Hepatocyte (in vitro differentiated cells): ENCODE results near the gene POLR2L. TPM values are rescaled to one million over a fixed set of nuclear protein-coding genes. Genes with fewer than 3 reads are reported as not detected.

Experiments used
- DNase-seq: peaks from one replicate; pipeline ENCODE4 v3.0.0-alpha.2; 2016; ENCODE audit warnings: low spot score
- H2AFZ ChIP-seq: fragments of 200-600 bp; sonication (generic); 2 replicates; pipeline ENCODE4 v1.6.0; 2016; ENCODE audit warnings: antibody characterized with exemption, mild to moderate bottlenecking
- H3K27ac ChIP-seq: fragments of 200-600 bp; sonication (generic); 2 replicates; pipeline ENCODE4 v1.5.1; 2016; ENCODE audit warnings: mild to moderate bottlenecking
- H3K27me3 ChIP-seq: fragments of 200-600 bp; sonication (generic); 2 replicates; pipeline ENCODE4 v1.6.1; 2016
- H3K36me3 ChIP-seq: fragments of 200-600 bp; sonication (generic); replicated peaks from 2 replicates; pipeline ENCODE4 v1.5.1; 2016; ENCODE audit warnings: low read depth; ENCODE audit not compliant: insufficient read depth
- H3K4me1 ChIP-seq: fragments of 200-600 bp; sonication (generic); 2 replicates; pipeline ENCODE4 v1.5.1; 2016; ENCODE audit warnings: mild to moderate bottlenecking, moderate library complexity; ENCODE audit not compliant: insufficient read depth
- H3K4me2 ChIP-seq: fragments of 200-600 bp; sonication (generic); 2 replicates; pipeline ENCODE4 v1.6.0; 2016
- H3K4me3 ChIP-seq: fragments of 200-600 bp; sonication (generic); 2 replicates; pipeline ENCODE4 v1.5.1; 2016; ENCODE audit warnings: mild to moderate bottlenecking
- H3K79me2 ChIP-seq: fragments of 200-600 bp; sonication (generic); 2 replicates; pipeline ENCODE4 v1.6.0; 2017; ENCODE audit warnings: mild to moderate bottlenecking
- H3K9me2 ChIP-seq: fragments of 200-600 bp; sonication (generic); replicated peaks from 2 replicates; pipeline ENCODE4 v1.6.0; 2017; ENCODE audit warnings: mild to moderate bottlenecking; ENCODE audit not compliant: insufficient read depth
- H3K9me3 ChIP-seq: fragments of 200-600 bp; sonication (generic); 2 replicates; pipeline ENCODE4 v1.5.1; 2016; ENCODE audit warnings: low read depth, mild to moderate bottlenecking
- H4K20me1 ChIP-seq: fragments of 200-600 bp; sonication (generic); 2 replicates; pipeline ENCODE4 v1.6.0; 2016; ENCODE audit warnings: mild to moderate bottlenecking; ENCODE audit not compliant: insufficient read depth, poor library complexity, severe bottlenecking
- CTCF ChIP-seq: fragments of 200-600 bp; sonication (generic); IDR thresholded peaks from 2 replicates; pipeline ENCODE4 v1.5.1; 2016; ENCODE audit warnings: antibody characterized with exemption, mild to moderate bottlenecking; ENCODE audit not compliant: poor library complexity
- EZH2 ChIP-seq: fragments of 200-600 bp; sonication (generic); IDR thresholded peaks from 2 replicates; pipeline ENCODE4 v1.6.1; 2016; ENCODE audit warnings: antibody characterized with exemption, mild to moderate bottlenecking, borderline replicate concordance
- EZH2phosphoT487 ChIP-seq: fragments of 200-600 bp; sonication (generic); IDR thresholded peaks from one replicate; pipeline ENCODE4 v1.6.1; 2018; ENCODE audit warnings: antibody characterized with exemption, mild to moderate bottlenecking, low read depth, moderate library complexity; ENCODE audit not compliant: unreplicated experiment, severe bottlenecking
- WGBS: methylation state at CpG from one replicate; pipeline ENCODE4 v1.1.6; 2016; ENCODE audit warnings: low lambda C conversion rate; ENCODE audit errors: missing lambda C conversion rate; 5-methylcytosine and 5-hydroxymethylcytosine counted together
- polyA plus RNA-seq: library from polyadenylated mRNA; unstranded; fragments of >200 nt; fragmentation: Nextera tagmentation; extraction: Ambion mirVana; gene quantifications from 2 replicates; pipeline ENCODE4 v1.2.1, GENCODE V29; 2016
- total RNA-seq: library from RNA; depleted of rRNA; stranded (reverse); fragments of >200 nt; gene quantifications from 2 replicates; pipeline ENCODE4 v1.2.3, GENCODE V29; 2014

POLR2L gene
- total and polyA plus RNA-seq, 2 experiments from 2014 or later = 38.0 to 372 TPM

GRCh38 chr11:889257-889656 lies 46.9 kb upstream of the POLR2L start:
- H2AFZ ChIP-seq = no peak overlapping the region
- H3K27me3 ChIP-seq = no peaks in the 10 kb centered on the region
- TF ChIP-seq CTCF (no peak), EZH2 (no peak), EZH2phosphoT487 (no peak)
- no peak overlapping the region for H3K27ac ChIP-seq
- WGBS = 94% methylated on average over 12 of the region's 13 CpGs
- no peak overlapping the region for H3K4me2 ChIP-seq
- no peak for DNase-seq
- H3K9me3 ChIP-seq = no peaks in the 10 kb centered on the region
- H3K36me3 ChIP-seq = no peaks in the 10 kb centered on the region
- no peaks in the 10 kb centered on the region for H3K79me2 ChIP-seq
- H3K9me2 ChIP-seq = no peaks in the 10 kb centered on the region
- no peaks in the 10 kb centered on the region for H4K20me1 ChIP-seq
- H3K4me1 ChIP-seq = peaks cover 6% of the 10 kb centered on the region
- no peak overlapping the region for H3K4me3 ChIP-seq

GRCh38 chr11:888310-889212 lies 46.2 kb upstream of the POLR2L start:
- no peaks in the 10 kb centered on the region for H3K9me3 ChIP-seq
- H3K9me2 ChIP-seq = no peaks in the 10 kb centered on the region
- no peak for DNase-seq
- TF ChIP-seq CTCF (no peak), EZH2phosphoT487 (no peak), EZH2 (no peak)
- H3K4me1 ChIP-seq = peaks cover 6% of the 10 kb centered on the region
- no peak overlapping the region for H3K27ac ChIP-seq
- H3K36me3 ChIP-seq = no peaks in the 10 kb centered on the region
- no peaks in the 10 kb centered on the region for H3K79me2 ChIP-seq
- no peaks in the 10 kb centered on the region for H3K27me3 ChIP-seq
- H2AFZ ChIP-seq = no peak overlapping the region
- no peak overlapping the region for H3K4me2 ChIP-seq
- 94% methylated on average over 30 of the region's 45 CpGs for WGBS
- H3K4me3 ChIP-seq = no peak overlapping the region
- no peaks in the 10 kb centered on the region for H4K20me1 ChIP-seq

DNA sequence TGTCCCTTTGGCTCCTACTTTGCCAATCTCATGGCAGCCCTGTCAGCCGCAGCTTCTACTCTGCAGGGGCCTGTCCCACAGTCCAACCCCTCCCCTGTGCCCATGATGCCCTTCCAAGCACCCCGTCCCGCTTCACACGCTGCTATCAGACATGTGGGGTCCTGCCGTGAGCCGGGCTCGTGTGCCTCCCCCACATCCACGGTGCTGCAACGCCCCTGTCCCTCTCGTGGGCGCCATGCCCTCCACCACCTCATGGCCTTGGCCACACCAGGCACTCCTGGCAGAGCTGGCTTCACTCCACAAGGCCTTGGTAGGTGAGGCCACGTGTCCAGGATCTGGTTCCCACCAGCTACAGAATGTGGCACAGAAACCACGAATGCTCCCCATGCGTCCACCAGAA lies 45.3 kb upstream of the POLR2L start:
- peaks cover 6% of the 10 kb centered on the region for H3K4me1 ChIP-seq
- no peaks in the 10 kb centered on the region for H4K20me1 ChIP-seq
- no peak overlapping the region for H3K4me2 ChIP-seq
- H3K27ac ChIP-seq = no peak overlapping the region
- no peak for DNase-seq
- H3K9me2 ChIP-seq = no peaks in the 10 kb centered on the region
- H3K4me3 ChIP-seq = no peak overlapping the region
- no peaks in the 10 kb centered on the region for H3K36me3 ChIP-seq
- TF ChIP-seq EZH2 = no peak
- no peak for TF ChIP-seq CTCF
- TF ChIP-seq EZH2phosphoT487 = no peak
- no peak overlapping the region for H2AFZ ChIP-seq
- WGBS = over 99% methylated on average over 14 of the region's 14 CpGs
- H3K27me3 ChIP-seq = no peaks in the 10 kb centered on the region
- H3K79me2 ChIP-seq = no peaks in the 10 kb centered on the region
- H3K9me3 ChIP-seq = no peaks in the 10 kb centered on the region
